Duodenal mucosa (tissue), 2 donors: ENCODE data around the gene KRTAP5-5.

Source experiments
- H3K27ac ChIP-seq: one replicate; pipeline ENCODE4 v1.7.0; 2013; ENCODE audit warnings: low read depth, low read length
- H3K27me3 ChIP-seq, 2 donors: one replicate each; pipeline ENCODE4 v1.7.0; 2013; ENCODE audit warnings: low read length in 2 of 2, control low read depth in 1 of 2; ENCODE audit not compliant: insufficient read depth in 2 of 2, control insufficient read depth in 1 of 2
- H3K36me3 ChIP-seq, 2 donors: one replicate each; pipeline ENCODE4 v1.7.0; 2013; ENCODE audit warnings: low read length in 2 of 2, control low read depth in 1 of 2; ENCODE audit not compliant: insufficient read depth in 2 of 2, control insufficient read depth in 1 of 2
- H3K4me1 ChIP-seq, 2 donors: one replicate each; pipeline ENCODE4 v1.7.0; 2013; ENCODE audit warnings: low read length in 2 of 2, control low read depth in 1 of 2; ENCODE audit not compliant: insufficient read depth in 2 of 2, control insufficient read depth in 1 of 2
- H3K4me3 ChIP-seq, 2 donors: one replicate each; pipeline ENCODE4 v1.7.0; 2013; ENCODE audit warnings: low read length in 2 of 2, low read depth in 1 of 2
- H3K9ac ChIP-seq, 2 donors: one replicate each; pipeline ENCODE4 v1.7.0; 2013; ENCODE audit warnings: low read length in 2 of 2, low read depth in 1 of 2
- H3K9me3 ChIP-seq, 2 donors: one replicate each; pipeline ENCODE4 v1.7.0; 2013; ENCODE audit warnings: low read length in 2 of 2, control low read depth in 1 of 2; ENCODE audit not compliant: control insufficient read depth in 1 of 2

The KRTAP5-5 gene

GRCh38 chr11:1675536-1676228 is 46.1 kb downstream of the KRTAP5-5 start:
- Histone ChIP-seq H3K4me3 (no peak overlapping the region), H3K27ac (no peak overlapping the region), H3K36me3 (no peaks in the 10 kb centered on the region), H3K27me3 (peaks cover 12 to 21% of the 10 kb centered on the region in 2 donors), H3K9me3 (no peaks in the 10 kb centered on the region), H3K4me1 (no peaks in the 10 kb centered on the region), H3K9ac (no peak overlapping the region)

- Histone ChIP-seq H3K4me3 (no peak overlapping the region), H3K4me1 (no peaks in the 10 kb centered on the region), H3K36me3 (no peaks in the 10 kb centered on the region), H3K27ac (no peak overlapping the region), H3K9me3 (no peaks in the 10 kb centered on the region), H3K27me3 (peaks cover 12 to 21% of the 10 kb centered on the region in 2 donors), H3K9ac (no peak overlapping the region)
Measured at GRCh38 chr11:1676229-1676740, 46.7 kb downstream of the KRTAP5-5 start.

DNA sequence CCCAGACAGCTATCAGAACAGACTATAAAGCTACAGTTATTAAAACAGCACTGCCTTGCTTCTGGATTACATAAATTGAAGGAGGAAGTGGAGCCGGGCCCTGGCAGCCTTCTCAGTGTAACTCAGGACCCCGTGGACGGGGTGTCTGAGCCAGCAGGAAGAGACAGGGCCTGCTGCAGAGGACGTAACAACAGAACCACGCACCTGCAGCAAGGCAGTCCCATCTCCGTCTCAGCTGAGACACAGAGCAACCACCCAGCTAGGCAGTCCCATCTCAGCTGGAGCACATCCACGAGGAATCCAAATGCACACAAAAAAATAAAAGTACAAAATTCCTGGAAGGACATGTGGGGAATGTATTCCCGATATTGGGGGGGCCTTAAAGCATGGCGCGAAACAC is 50.3 kb downstream of the KRTAP5-5 start:
- Histone ChIP-seq H3K9me3 (no peaks in the 10 kb centered on the region), H3K9ac (no peak overlapping the region), H3K27me3 (peaks cover 6 to 15% of the 10 kb centered on the region in 2 donors), H3K27ac (no peak overlapping the region), H3K4me3 (no peak overlapping the region), H3K4me1 (no peaks in the 10 kb centered on the region), H3K36me3 (no peaks in the 10 kb centered on the region)
